ENCODE data around the gene CTCFL. TPM values are rescaled to one million over a fixed set of nuclear protein-coding genes. Genes with fewer than 3 reads are reported as not detected.

The CTCFL gene
- total and polyA plus RNA-seq, 2 of the 8 experiments (the other 6 are each of a cell fraction or from before 2014, with no cell fraction given): 0.30 to 0.80 TPM

GRCh38 chr20:57570145-57570850 is 45.4 kb upstream of the CTCFL start:
- Histone ChIP-seq H3K27me3 (replicated peaks in 1 of 4; ENCODE audit: control insufficient read depth in 3 of 4, extremely low read depth in 1 of 4, insufficient read depth in 3 of 4, low read length in 3 of 4) (peaks cover 0 to 4% (median 0%) of the 10 kb centered on the region in 4 experiments; a peak in 4 of 7 replicates), H3K23me2 (ENCODE audit: low read depth, low read length) (no peaks in the 10 kb centered on the region), H4K5ac (ENCODE audit: insufficient read length, low read depth, low read length) (no peak overlapping the region), H2BK12ac (ENCODE audit: low read depth, low read length) (no peak overlapping the region), H2BK15ac (ENCODE audit: low read length) (0 out of 2 replicates have a peak overlapping the region, but pooled peaks have one; percentile 53), H3K18ac (ENCODE audit: extremely low read depth, low read length) (no peak overlapping the region), H3K23ac (ENCODE audit: insufficient read length) (no peak overlapping the region), H3K79me2 (ENCODE audit: control insufficient read depth in 1 of 2, insufficient read depth in 2 of 2, low read length in 2 of 2) (no peaks in the 10 kb centered on the region), H3K4me3 (ENCODE audit: extremely low read depth in 1 of 4, insufficient read depth in 2 of 4, low read depth in 3 of 4, low read length in 4 of 4) (no peak overlapping the region), H3K9ac (replicated peaks in 1 of 4; ENCODE audit: extremely low read depth in 1 of 4, low read depth in 3 of 4, low read length in 3 of 4) (no peak overlapping the region), H3K14ac (ENCODE audit: insufficient read length) (no peak overlapping the region), H4K20me1 (replicated peaks in 1 of 2; ENCODE audit: control insufficient read depth in 1 of 2, insufficient read depth in 2 of 2, low read length in 2 of 2) (no peaks in the 10 kb centered on the region), H3K9me3 (ENCODE audit: insufficient read depth in 2 of 2, low read depth in 1 of 2, low read length in 1 of 2) (no peaks in the 10 kb centered on the region), H2BK20ac (ENCODE audit: low read length) (no peak overlapping the region), H3K4ac (replicated peaks; ENCODE audit: insufficient read length, low read depth, low read length) (no peak overlapping the region), H3K56ac (replicated peaks; ENCODE audit: insufficient read length, low read depth, low read length) (no peak overlapping the region), H4K8ac (ENCODE audit: extremely low read depth, insufficient read depth, low read length) (no peak overlapping the region), H3K4me1 (replicated peaks in 1 of 4; ENCODE audit: control insufficient read depth in 3 of 4, insufficient read depth in 4 of 4, low read length in 3 of 4) (peaks cover 0 to 10% (median 3%) of the 10 kb centered on the region in 4 experiments; a peak in 4 of 7 replicates), H3K79me1 (ENCODE audit: low read depth, low read length) (no peaks in the 10 kb centered on the region), H2BK120ac (replicated peaks; ENCODE audit: low read depth, low read length) (no peak overlapping the region), H3K36me3 (ENCODE audit: control insufficient read depth in 2 of 4, insufficient read depth in 4 of 4, low read length in 3 of 4) (no peaks in the 10 kb centered on the region), H2AFZ (ENCODE audit: low read length) (no peak overlapping the region), H2AK5ac (ENCODE audit: low read depth, low read length) (no peak overlapping the region), H2BK5ac (ENCODE audit: low read depth, low read length) (no peak overlapping the region), H4K91ac (replicated peaks; ENCODE audit: insufficient read length, low read length) (no peak overlapping the region), H3K4me2 (ENCODE audit: insufficient read depth in 1 of 2, low read depth in 2 of 2, low read length in 2 of 2) (no peak overlapping the region), H3K27ac (ENCODE audit: low read depth, low read length) (no peak overlapping the region)
- FAIRE-seq (no peak), DNase-seq (ENCODE audit: low read depth in 1 of 2, low spot score in 2 of 2) (no peak)
- TF ChIP-seq BRCA1 (IDR thresholded peaks at IDR 0.05; ENCODE audit: low read depth, low read length): no peak
- TF ChIP-seq NANOG (IDR thresholded peaks at IDR 0.05; ENCODE audit: insufficient read depth, low read depth, low read length, poor library complexity, severe bottlenecking): no peak
- no peak for TF ChIP-seq CHD2 (IDR thresholded peaks at IDR 0.05; ENCODE audit: low read length)
- no peak for TF ChIP-seq SP1 (IDR thresholded peaks at IDR 0.05; ENCODE audit: low read depth, low read length)
- TF ChIP-seq CEBPB (IDR thresholded peaks at IDR 0.05; ENCODE audit: low read depth, low read length): no peak
- POLR2A ChIA-PET (ENCODE audit: partially characterized antibody): interaction anchor here (1.0 kb wide), 1 partner anchor 8 kb away, joined by 3 read pairs; no protein-coding TSS in a partner anchor
- WGBS, 2 experiments (ENCODE audit: extremely low coverage in 1 of 2, insufficient coverage in 1 of 2, insufficient read length in 1 of 2, insufficient replicate concordance in 2 of 2, low coverage in 1 of 2, low lambda C conversion rate in 2 of 2, missing lambda C conversion rate in 1 of 2): 81% methylated on average over 20 of the region's 20 CpGs; no CpG with 5 or more reads in 1 of the 2 experiments
- CTCF ChIA-PET (ENCODE audit: partially characterized antibody): interaction anchor here (0.6 to 7.9 kb wide), 7 partner anchors 11 to 548 kb away, joined by 3 to 67 read pairs (median 4); no protein-coding TSS in a partner anchor

Data from H1 (cell line).